HepG2 (cell line): ENCODE data around the gene CLDN10. TPM values are rescaled to one million over a fixed set of nuclear protein-coding genes. Genes with fewer than 3 reads are reported as not detected.
A peak's percentile ranks its signal among the peaks of the same experiment; 100 is the strongest.

Experiments used
- ATAC-seq: fragments of 200-7000 bp; cut with Tn5 transposase; 3 replicates; pipeline ENCODE4 v1.9.1; 2020; ENCODE audit warnings: mild to moderate bottlenecking, moderate library complexity
- BruUV-seq: library from RNA; stranded (reverse); fragments of 400-500 nt; replicated peaks from 2 replicates; lab custom pipeline; 2021; lab: Mats Ljungman, UMichigan
- CTCF ChIA-PET: fragments of 300-600 bp; formaldehyde crosslinking; extraction: SDS; loops from one replicate; lab custom pipeline; 2021; ENCODE audit warnings: low total read pairs, inconsistent platforms, low intra/inter-chr PET ratio; lab: Yijun Ruan, JAX
- POLR2A ChIA-PET: fragments of 350-600 bp; sonication (Branson Sonifier 250); formaldehyde crosslinking; loops from one replicate; lab custom pipeline; 2020; ENCODE audit warnings: antibody characterized with exemption, inconsistent platforms; lab: Yijun Ruan, JAX
- DNase-seq: peaks from one replicate; pipeline ENCODE4 v3.0.0-alpha.2; 2015; ENCODE audit warnings: low spot score
- FAIRE-seq: peaks from 3 replicates; lab custom pipeline; 2011; peaks lifted over from hg19 to GRCh38; lab: Jason Lieb, UNC
- H2AFZ ChIP-seq: one replicate; pipeline ENCODE4 v1.6.1; 2011; ENCODE audit warnings: low read length, inconsistent platforms
- H3K27ac ChIP-seq: fragments of 300-600 bp; 3 replicates; pipeline ENCODE4 v1.8.0; 2011; ENCODE audit warnings: mixed run types, mild to moderate bottlenecking, mixed read lengths, low read length, inconsistent platforms; ENCODE audit not compliant: insufficient read depth; ENCODE audit errors: extremely low read length
- H3K27me3 ChIP-seq, 2 experiments: fragments of 200-600 bp in 1 of 2; 2 replicates in 1 of 2; 3 replicates in 1 of 2; pipeline versions ENCODE4 v1.6.0 to v1.8.0; 2011; ENCODE audit warnings: low read length in 2 of 2, mild to moderate bottlenecking in 2 of 2, moderate library complexity in 2 of 2, inconsistent platforms in 1 of 2; ENCODE audit not compliant: insufficient read depth in 2 of 2, control insufficient read depth in 1 of 2
- H3K36me3 ChIP-seq, 2 experiments: fragments of 200-600 bp in 1 of 2; replicated peaks in 1 of 2; 2 replicates in 1 of 2; 3 replicates in 1 of 2; pipeline versions ENCODE4 v1.5.1 to v1.8.0; 2011; ENCODE audit warnings: low read length in 2 of 2, inconsistent platforms in 1 of 2; ENCODE audit not compliant: insufficient read depth in 2 of 2, control insufficient read depth in 1 of 2
- H3K4me1 ChIP-seq: 2 replicates; pipeline ENCODE4 v1.5.1; 2012; ENCODE audit warnings: low read length, inconsistent platforms; ENCODE audit not compliant: insufficient read depth
- H3K4me2 ChIP-seq: 2 replicates; pipeline ENCODE4 v1.6.0; 2011; ENCODE audit warnings: low read depth, low read length, inconsistent platforms
- H3K4me3 ChIP-seq, 3 experiments: fragments of 200-600 bp in 1 of 3; sonication (generic), shearing (Covaris generic) in 1 of 3; replicated peaks in 1 of 3; 2 replicates each; pipeline ENCODE4 v1.5.1; 2011 to 2016; ENCODE audit warnings: low read length in 3 of 3, inconsistent platforms in 2 of 3, low read depth in 2 of 3, mild to moderate bottlenecking in 2 of 3, control low read depth in 1 of 3, mixed read lengths in 1 of 3; ENCODE audit not compliant: insufficient read depth in 1 of 3
- H3K79me2 ChIP-seq: one replicate; pipeline ENCODE4 v1.6.1; 2011; ENCODE audit warnings: low read length, inconsistent platforms; ENCODE audit not compliant: insufficient read depth
- H3K9ac ChIP-seq: 2 replicates; pipeline ENCODE4 v1.6.0; 2011; ENCODE audit warnings: mild to moderate bottlenecking, low read depth, low read length, inconsistent platforms; ENCODE audit not compliant: insufficient read depth
- H3K9me3 ChIP-seq: 2 replicates; pipeline ENCODE4 v1.5.1; 2012; ENCODE audit warnings: mild to moderate bottlenecking, low read length
- H4K20me1 ChIP-seq: 2 replicates; pipeline ENCODE4 v1.6.0; 2011; ENCODE audit warnings: inconsistent platforms, mild to moderate bottlenecking, low read length, moderate library complexity; ENCODE audit not compliant: insufficient read depth
- FIP1L1 ChIP-seq: fragments of 200-400 bp; formaldehyde crosslinking; IDR thresholded peaks from 2 replicates; pipeline ENCODE4 v1.6.1; 2018; ENCODE audit warnings: low read depth, mild to moderate bottlenecking, low read length, moderate library complexity, borderline replicate concordance; ENCODE audit not compliant: insufficient read depth
- FOXP1 ChIP-seq, 2 experiments: fragments of 450-650 bp in 1 of 2; IDR thresholded peaks; 2 replicates each; pipeline ENCODE4 v1.6.1; 2017 to 2018; ENCODE audit warnings: antibody characterized with exemption in 1 of 2
- KDM3A ChIP-seq: IDR thresholded peaks from 2 replicates; pipeline ENCODE4 v1.6.1; 2018; ENCODE audit warnings: low read depth, missing compliant biosample characterization
- KDM6A ChIP-seq: IDR thresholded peaks from 2 replicates; pipeline ENCODE4 v1.6.1; 2016; ENCODE audit warnings: low read depth
- MEIS1 ChIP-seq: sonication (generic); formaldehyde crosslinking; IDR thresholded peaks from 2 replicates; pipeline ENCODE4 v1.9.0; 2021; ENCODE audit warnings: mild to moderate bottlenecking, missing genetic modification reagents, moderate library complexity, borderline replicate concordance
- RELA ChIP-seq: sonication (generic); formaldehyde crosslinking; IDR thresholded peaks from 2 replicates; pipeline ENCODE4 v1.4.0; 2020; ENCODE audit warnings: missing genetic modification reagents
- SMAD9 ChIP-seq: sonication (generic); formaldehyde crosslinking; IDR thresholded peaks from 2 replicates; pipeline ENCODE4 v1.5.1; 2020; ENCODE audit warnings: mild to moderate bottlenecking, missing genetic modification reagents
- STAG1 ChIP-seq: sonication (generic); formaldehyde crosslinking; IDR thresholded peaks from 2 replicates; pipeline ENCODE4 v1.4.0; 2020; ENCODE audit warnings: missing genetic modification reagents
- ZNF138 ChIP-seq: sonication (generic); formaldehyde crosslinking; IDR thresholded peaks from 2 replicates; pipeline ENCODE4 v1.5.0; 2020; ENCODE audit warnings: mild to moderate bottlenecking, low read depth, missing genetic modification reagents
- WGBS: methylation state at CpG from one replicate; pipeline ENCODE4 v1.1.6; 2017; ENCODE audit warnings: low lambda C conversion rate; 5-methylcytosine and 5-hydroxymethylcytosine counted together
- in situ Hi-C: cut with HindIII; loops from 2 replicates; pipeline ENCODE4 v1.10.0; 2017; ENCODE audit warnings: low pct_unique_long_range_greater_than_20kb; ENCODE audit not compliant: extremely low pct_ligation_motif_present
- intact Hi-C: fragments of 100-400 bp; cut with micrococcal nuclease; formaldehyde crosslinking; loops from one replicate; pipeline ENCODE4 v1.10.0; 2022; ENCODE audit not compliant: unreplicated experiment
- polyA plus RNA-seq, 8 experiments: library from polyadenylated mRNA; depleted of rRNA in 3 of 8; stranded (reverse) in 7 of 8; unstranded in 1 of 8; fragments of >200 nt; fragmentation: Illumina TruSeq in 4 of 8; extraction: Trizol in 4 of 8; gene quantifications; 2 replicates each; pipeline versions ENCODE4 v1.2.1 to v1.2.3, GENCODE V29; 2011 to 2016; ENCODE audit warnings: low read depth in 4 of 8, missing spikeins in 1 of 8, mixed read lengths in 1 of 8; ENCODE audit not compliant: insufficient read depth in 1 of 8
- total RNA-seq, 5 experiments: library from RNA; depleted of rRNA; stranded (reverse); fragments of >200 nt; fragmentation: Illumina TruSeq; extraction: Trizol; gene quantifications; 2 replicates each; pipeline ENCODE4 v1.2.3, GENCODE V29; 2016; ENCODE audit warnings: low read depth in 1 of 5
- TF ChIP-seq, protein P1 (sequence below): sonication (generic); formaldehyde crosslinking; IDR thresholded peaks from 2 replicates; pipeline ENCODE4 v1.5.1; 2020; ENCODE audit warnings: missing genetic modification reagents, mild to moderate bottlenecking, borderline replicate concordance

The CLDN10 gene
- total and polyA plus RNA-seq, 2 of the 13 experiments (the other 11 are each of a cell fraction or from before 2014, with no cell fraction given) = not detected

DNA sequence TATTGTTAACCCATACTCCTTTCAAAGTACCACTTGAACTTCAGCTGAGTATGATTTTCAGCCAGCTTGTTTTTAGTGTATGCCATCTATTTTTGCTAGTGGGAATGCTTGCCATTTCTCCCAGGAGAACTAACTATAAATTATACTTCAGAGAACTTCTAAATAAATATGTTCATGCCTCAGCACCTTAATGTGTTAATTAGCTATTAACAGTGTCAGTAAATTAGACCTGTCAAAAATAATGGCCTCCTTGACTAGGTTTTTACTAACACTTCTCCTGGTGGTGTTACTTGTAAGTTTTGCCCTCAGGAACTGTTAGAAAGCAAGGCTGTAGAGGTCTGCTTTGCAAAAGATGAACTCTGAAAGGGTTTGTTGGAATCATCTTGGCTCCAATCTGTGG is 4.5 kb downstream of the CLDN10 start:
- POLR2A ChIA-PET = no interaction called here

DNA sequence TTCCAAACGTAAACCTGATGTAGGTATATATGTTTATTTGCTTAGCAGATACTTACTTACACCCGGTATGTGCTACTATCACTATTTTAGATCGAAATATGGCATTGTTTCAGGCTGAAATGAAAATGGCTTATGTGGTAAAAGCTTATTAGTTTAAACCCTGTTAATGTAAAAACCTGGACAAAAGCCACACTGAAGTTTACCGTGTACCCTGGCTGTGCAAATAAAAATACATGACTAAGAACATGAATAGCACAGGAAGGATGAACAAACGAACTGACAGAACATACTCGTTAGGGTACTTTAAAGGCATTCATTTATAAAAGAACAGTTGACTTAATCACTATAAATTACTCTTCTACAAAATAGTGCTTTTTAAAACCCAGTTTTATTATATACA is 6.6 kb downstream of the CLDN10 start:
- no peak for DNase-seq
- Histone ChIP-seq H3K27ac (no peak overlapping the region), H3K27me3 (peaks cover 0 to 13% of the 10 kb centered on the region in 2 experiments; a peak in 3 of 5 replicates)
- in situ Hi-C loops = no loop called here
- TF ChIP-seq, protein P1, sequence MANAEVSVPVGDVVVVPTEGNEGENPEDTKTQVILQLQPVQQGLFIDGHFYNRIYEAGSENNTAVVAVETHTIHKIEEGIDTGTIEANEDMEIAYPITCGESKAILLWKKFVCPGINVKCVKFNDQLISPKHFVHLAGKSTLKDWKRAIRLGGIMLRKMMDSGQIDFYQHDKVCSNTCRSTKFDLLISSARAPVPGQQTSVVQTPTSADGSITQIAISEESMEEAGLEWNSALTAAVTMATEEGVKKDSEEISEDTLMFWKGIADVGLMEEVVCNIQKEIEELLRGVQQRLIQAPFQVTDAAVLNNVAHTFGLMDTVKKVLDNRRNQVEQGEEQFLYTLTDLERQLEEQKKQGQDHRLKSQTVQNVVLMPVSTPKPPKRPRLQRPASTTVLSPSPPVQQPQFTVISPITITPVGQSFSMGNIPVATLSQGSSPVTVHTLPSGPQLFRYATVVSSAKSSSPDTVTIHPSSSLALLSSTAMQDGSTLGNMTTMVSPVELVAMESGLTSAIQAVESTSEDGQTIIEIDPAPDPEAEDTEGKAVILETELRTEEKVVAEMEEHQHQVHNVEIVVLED (CRISPR knock-in tag) = no peak
- TF ChIP-seq FOXP1 (IDR thresholded peaks at IDR 0.05) = no peak
- TF ChIP-seq FOXP1 (CRISPR knock-in tag; IDR thresholded peaks at IDR 0.05) = 0 out of 2 replicates have a peak, but pooled peaks have one; percentile 18
- TF ChIP-seq, all 625 proteins: peak for 1
- ATAC-seq (peak; percentile 43; the same call in 1 of the 3 replicates), FAIRE-seq (no peak)
- Histone ChIP-seq H3K4me2 (0 out of 2 replicates have a peak overlapping the region, but pooled peaks have one; percentile 32), H3K36me3 (no peaks in the 10 kb centered on the region), H3K4me3 (no peak overlapping the region), H3K9ac (no peak overlapping the region), H3K4me1 (peaks cover 35% of the 10 kb centered on the region), H2AFZ (no peak overlapping the region), H3K79me2 (no peaks in the 10 kb centered on the region), H3K9me3 (no peaks in the 10 kb centered on the region), H4K20me1 (no peaks in the 10 kb centered on the region)
- ChIA-PET CTCF (no interaction called here), POLR2A (no interaction called here)
- WGBS = 4% methylated on average over 6 of the region's 6 CpGs
- BruUV-seq = no TSS peak
- intact Hi-C loops = no loop called here

More for the DNA sequence above, 4.5 kb downstream of the CLDN10 start:
- TF ChIP-seq STAG1 (CRISPR knock-in tag) (no peak), SMAD9 (CRISPR knock-in tag) (no peak), FIP1L1 (no peak), ZNF138 (CRISPR knock-in tag) (no peak), KDM6A (CRISPR knock-in tag) (no peak), MEIS1 (no peak), KDM3A (CRISPR knock-in tag) (no peak), RELA (CRISPR knock-in tag) (no peak)
- CTCF ChIA-PET = no interaction called here
- no TSS peak for BruUV-seq
- FAIRE-seq (no peak), ATAC-seq (no peak), DNase-seq (no peak)
- Histone ChIP-seq H3K27me3 (peaks cover 2 to 21% of the 10 kb centered on the region in 2 experiments; a peak in 4 of 5 replicates), H3K9ac (no peak overlapping the region), H3K9me3 (no peaks in the 10 kb centered on the region), H3K4me3 (no peak overlapping the region), H3K36me3 (no peaks in the 10 kb centered on the region), H2AFZ (no peak overlapping the region), H4K20me1 (no peaks in the 10 kb centered on the region), H3K4me2 (no peak overlapping the region), H3K27ac (no peak overlapping the region), H3K79me2 (no peaks in the 10 kb centered on the region), H3K4me1 (peaks cover 37% of the 10 kb centered on the region)
- in situ Hi-C loops = no loop called here
- intact Hi-C loops = no loop called here
